GM10847 (cell line): Measurements from ENCODE around the gene SLC35F2.

Experiments
- POLR2A ChIP-seq: IDR thresholded peaks from 2 replicates; pipeline ENCODE4 v1.6.1; 2011; ENCODE audit not compliant: insufficient read length; ENCODE audit errors: extremely low read depth

Gene SLC35F2

GRCh38 chr11:107816028-107816427 lies 42.6 kb downstream of the SLC35F2 start:
- TF ChIP-seq POLR2A, result no peak

GRCh38 chr11:107810875-107811274 lies 47.7 kb downstream of the SLC35F2 start:
- TF ChIP-seq POLR2A, result no peak

GRCh38 chr11:107808521-107808920 lies 50.1 kb downstream of the SLC35F2 start:
- no peak for TF ChIP-seq POLR2A

GRCh38 chr11:107804971-107805370 lies 53.6 kb downstream of the SLC35F2 start:
- TF ChIP-seq POLR2A, result no peak

GRCh38 chr11:107804211-107804610 lies 54.4 kb downstream of the SLC35F2 start:
- no peak for TF ChIP-seq POLR2A

- no peak for TF ChIP-seq POLR2A
These were observed 56.9 kb downstream of the SLC35F2 start for GRCh38 chr11:107801641-107802040.

- no peak for TF ChIP-seq POLR2A
These were observed 59.2 kb downstream of the SLC35F2 start for GRCh38 chr11:107799218-107799859.

- TF ChIP-seq POLR2A, result no peak
These were observed 66.5 kb downstream of the SLC35F2 start for GRCh38 chr11:107792049-107792443.

GRCh38 chr11:107791343-107792048 lies 67.1 kb downstream of the SLC35F2 start:
- no peak for TF ChIP-seq POLR2A

GRCh38 chr11:107789767-107790166 lies 68.8 kb downstream of the SLC35F2 start:
- no peak for TF ChIP-seq POLR2A

GRCh38 chr11:107787733-107788132 lies 70.9 kb downstream of the SLC35F2 start:
- no peak for TF ChIP-seq POLR2A

- TF ChIP-seq POLR2A, result no peak
These were observed 73.2 kb downstream of the SLC35F2 start for GRCh38 chr11:107785401-107785800.

- TF ChIP-seq POLR2A, result no peak
These were observed 75.5 kb downstream of the SLC35F2 start for GRCh38 chr11:107783121-107783520.

GRCh38 chr11:107780775-107781174 lies 77.8 kb downstream of the SLC35F2 start:
- no peak for TF ChIP-seq POLR2A

GRCh38 chr11:107780136-107780535 lies 78.5 kb downstream of the SLC35F2 start:
- TF ChIP-seq POLR2A, result no peak

- TF ChIP-seq POLR2A, result no peak
These were observed 79.6 kb downstream of the SLC35F2 start for GRCh38 chr11:107778839-107779517.
